Cardiac septum (tissue), 1 donor: ENCODE measurements around the gene PDE10A. TPM values are rescaled to one million over a fixed set of nuclear protein-coding genes. Genes with fewer than 3 reads are reported as not detected.

Source experiments
- DNase-seq: peaks from one replicate; pipeline ENCODE4 v3.0.0-alpha.2; 2020; ENCODE audit warnings: low spot score
- intact Hi-C: fragments of 100-400 bp; cut with DNase I; formaldehyde crosslinking; loops from one replicate; pipeline ENCODE4 v1.14.0; 2022
- total RNA-seq: library from RNA; stranded (reverse); fragmentation: NEBNext Ultra II Directional; extraction: Animal tissue kit (Norgen Biotek cat#: 25700); gene quantifications from one replicate; pipeline ENCODE4 v1.2.1, GENCODE V29; 2021
- donor health status: DM: no; HTN: no; CAD: no.

PDE10A gene
- total RNA-seq, 1 donor from 2014 or later, result 25.1 TPM

DNA sequence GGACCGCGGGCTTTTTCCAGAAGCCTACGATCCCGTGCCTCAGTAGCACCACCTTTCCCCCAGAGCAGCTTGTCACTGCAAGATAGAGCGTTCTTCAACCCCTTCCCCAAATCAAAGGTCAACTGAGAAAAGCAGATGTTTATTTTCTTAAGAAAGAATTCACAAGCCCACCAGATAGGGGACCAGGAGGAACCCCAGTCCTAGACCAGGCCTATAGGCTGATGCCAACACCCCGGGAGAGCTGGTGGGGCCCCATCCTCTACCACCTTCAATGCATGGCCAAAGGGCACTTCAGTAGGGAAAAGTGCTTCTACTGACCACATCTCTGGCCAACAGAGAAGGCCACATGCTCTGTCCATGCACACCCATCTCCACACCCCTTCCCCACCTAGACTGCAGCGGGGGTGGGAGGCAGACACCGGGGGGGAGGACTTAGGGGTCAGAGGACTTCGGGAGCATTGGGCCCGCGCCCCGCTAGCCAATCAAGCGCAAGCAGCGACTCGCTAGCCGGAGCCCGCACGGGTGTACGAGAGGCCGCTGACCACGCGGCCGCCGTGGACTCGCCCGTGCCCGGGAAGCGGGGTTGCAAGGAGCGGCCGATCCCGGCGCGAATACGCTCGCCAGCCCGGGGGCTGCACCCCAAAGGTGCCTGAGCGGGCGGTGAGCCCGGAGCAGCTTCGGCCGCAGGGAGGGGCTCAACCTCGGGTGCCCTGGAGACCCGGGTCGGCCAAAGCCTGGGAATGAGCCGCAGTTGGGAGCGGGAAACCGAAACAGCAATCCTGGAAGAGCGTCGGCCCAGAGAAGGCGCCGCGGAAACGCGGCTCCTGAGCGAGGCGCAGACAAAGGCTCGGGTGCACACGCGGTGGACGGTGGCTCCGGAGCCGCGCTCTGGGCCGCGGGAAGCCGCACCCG, 2.8 kb downstream of the PDE10A start:
- intact Hi-C loops, result loop anchor here (5.0 kb wide), 6 partner anchors 42 to 213 kb away; no protein-coding TSS in a partner anchor
- DNase-seq, result no peak

DNA sequence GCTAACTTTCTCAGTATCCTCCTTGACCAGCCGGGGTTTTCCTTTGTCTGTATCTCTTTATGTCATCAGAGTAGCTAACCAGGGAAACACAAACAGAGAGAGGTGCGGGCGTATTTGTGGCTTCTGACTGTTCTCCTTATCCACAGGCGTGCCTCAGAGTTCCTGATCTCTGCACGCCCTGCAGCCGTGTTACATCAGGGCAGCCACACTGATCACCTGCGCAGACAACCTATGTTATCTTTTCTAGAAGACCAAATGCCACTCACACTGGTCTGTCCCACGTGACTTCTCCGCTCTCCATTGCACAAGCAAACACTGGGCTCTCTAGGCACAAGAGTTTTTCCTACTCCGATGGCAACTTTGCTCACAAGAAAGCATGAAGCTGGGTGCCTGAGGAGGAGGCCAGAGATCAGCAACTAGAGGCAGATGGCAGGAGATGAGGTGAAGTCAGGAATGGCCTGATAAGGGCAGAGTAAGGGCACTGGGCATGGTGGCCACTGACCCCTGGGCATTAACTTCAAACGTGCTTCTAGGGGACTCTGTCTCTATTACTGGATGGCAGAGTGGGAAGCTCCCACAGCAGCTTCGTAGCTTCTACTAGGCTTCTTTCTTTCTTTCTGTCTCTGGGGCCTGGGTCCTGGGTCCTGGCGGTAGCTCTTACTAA, 4.5 kb downstream of the PDE10A start:
- intact Hi-C loops, result no loop called here
- DNase-seq, result no peak

DNA sequence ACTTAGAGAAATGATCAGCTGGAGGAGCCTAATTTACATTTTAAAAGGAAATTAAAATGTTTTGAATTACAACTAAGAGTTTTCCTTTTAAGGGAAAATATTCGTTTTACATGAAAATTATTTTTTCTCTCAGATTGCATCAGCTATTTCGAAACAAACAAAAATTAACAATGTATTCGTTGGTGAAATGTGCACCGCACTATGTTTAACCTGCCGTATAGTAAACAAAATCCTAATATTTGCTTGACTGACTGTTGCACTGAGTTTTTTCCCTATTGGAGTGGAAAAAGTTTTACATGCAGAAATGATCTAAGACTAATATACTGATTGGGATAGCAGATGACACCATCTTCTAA, 5.7 kb downstream of the PDE10A start:
- intact Hi-C loops, result no loop called here
- DNase-seq, result no peak

DNA sequence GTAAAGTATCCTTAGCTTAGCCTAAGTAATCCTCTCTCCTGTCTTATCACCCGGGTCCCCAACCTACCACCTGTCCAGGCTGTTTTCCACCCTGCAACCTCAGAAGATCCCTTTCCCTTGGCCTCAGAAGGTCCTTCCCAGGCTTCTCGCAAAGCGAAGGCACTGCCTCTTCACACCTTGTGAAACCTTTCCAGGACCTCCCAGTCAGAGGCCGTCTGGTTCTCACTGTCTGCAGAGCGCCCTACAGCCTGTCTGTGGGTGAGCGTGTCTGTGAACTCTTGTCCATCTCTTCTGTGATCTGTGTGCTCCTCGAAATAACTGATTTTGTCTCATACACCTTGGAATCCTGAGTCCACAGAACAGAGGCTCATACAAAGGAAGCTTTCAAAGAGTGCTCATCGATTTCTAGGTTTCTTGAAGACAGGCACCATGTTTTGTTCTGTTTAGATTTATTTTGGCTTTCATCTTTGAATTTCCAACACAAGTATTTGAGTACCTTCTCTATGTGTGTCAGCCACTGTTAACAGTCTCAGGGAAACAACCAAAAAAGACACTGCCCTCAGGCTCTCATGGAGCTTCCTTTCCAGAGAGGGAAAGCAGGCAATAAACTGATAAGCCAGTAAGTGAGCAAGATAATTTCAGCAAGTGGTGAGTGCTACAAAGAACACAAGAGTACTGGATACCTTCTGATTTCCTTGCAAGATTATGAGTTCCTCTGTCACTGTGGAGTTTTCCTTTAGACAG, 6.3 kb downstream of the PDE10A start:
- intact Hi-C loops, result no loop called here
- DNase-seq, result no peak

DNA sequence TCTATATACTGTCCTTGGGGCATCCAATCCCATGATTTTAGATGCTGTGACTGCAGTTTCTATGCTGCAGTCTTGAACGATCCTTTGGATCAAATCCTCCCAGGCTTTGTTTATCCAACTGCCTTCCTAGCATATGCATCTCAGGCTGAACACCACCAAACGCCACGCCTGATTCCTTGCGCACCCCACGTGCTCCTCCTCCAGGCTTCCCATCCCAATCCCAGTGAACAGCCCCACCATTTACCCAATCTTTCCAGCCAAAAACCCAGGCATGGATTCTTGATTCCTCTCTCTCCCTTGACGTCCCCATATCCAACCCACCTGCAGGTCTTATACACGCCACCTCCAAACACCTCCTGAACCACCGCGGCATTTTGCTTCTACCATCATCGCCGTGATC, 7.8 kb downstream of the PDE10A start:
- intact Hi-C loops, result no loop called here
- no peak for DNase-seq

DNA sequence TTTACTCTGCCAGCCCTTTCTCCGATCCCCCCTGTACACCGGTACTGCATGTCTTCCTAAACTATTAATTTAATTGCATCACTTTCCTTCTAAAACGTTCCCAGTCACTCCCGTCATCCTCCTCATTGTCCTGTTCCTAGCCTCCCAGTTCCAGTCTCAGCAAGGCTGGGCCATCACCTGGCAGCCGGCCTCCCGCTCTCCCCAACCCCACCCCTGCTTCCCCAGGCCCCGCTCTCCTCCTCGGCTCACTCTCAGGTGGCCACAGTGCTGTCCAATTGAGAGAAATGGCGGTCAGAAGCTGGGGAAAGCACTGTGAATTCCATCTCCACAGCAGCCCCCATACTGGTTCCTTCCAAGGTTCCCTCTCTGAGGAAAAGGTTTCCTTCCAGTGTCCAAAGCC, 8.9 kb downstream of the PDE10A start:
- no peak for DNase-seq
- intact Hi-C loops, result no loop called here

DNA sequence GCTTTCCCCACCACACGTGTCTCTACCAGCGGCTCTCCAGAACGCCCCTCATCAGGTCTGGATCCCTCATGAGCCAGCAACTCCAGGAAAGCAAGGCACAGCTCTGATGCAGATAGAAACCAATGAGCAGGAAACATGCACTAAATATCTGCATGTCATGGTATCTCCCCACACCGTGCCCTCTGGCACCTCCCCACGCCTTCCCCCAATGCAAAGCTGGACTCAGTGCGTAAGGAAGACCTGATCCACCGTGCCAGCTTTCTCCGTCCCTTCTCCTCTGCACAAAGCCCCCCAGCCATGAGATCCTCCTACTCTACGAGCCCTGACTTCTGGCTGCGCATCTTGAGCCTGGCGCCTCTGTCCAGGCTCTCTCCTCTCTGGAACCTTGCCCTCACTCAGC, 9.4 kb downstream of the PDE10A start:
- intact Hi-C loops, result no loop called here
- no peak for DNase-seq

DNA sequence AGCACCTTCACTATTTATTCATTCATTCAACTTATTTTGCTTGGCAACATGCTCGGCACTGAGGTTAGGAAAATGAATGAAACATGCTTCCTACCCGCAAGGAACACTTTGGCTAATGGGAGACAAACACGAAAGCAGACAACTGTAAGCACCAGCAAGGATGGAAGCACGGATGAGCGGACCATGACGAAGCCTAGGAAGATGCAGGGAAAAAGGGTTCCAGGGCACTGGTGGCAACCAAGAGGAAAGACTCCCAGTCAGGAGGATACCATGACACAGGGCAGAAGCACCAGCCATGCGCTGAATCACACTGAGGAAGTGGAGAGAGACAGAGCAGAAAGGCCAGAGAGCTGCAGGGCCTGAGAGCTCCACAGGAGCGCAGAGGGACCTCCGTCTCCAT, 9.8 kb downstream of the PDE10A start:
- DNase-seq, result no peak
- intact Hi-C loops, result no loop called here

DNA sequence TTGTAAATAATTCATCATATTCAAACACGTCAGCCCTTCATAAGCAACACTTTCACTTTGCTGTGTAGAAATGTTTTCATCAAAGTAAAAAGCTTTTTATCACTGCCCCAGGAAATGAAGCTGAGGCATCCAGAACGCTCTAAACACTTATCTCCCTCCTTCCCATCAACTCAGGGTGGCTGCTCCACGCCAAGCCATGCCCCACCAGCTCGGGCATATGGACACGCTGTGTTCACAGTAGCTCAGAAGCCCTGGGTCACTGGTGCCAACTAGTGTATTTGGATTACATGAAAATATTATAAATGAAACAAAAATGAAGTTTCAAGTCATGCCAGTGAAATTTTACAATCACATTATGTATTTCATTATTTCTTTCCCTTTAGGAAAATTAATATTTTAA, 10.3 kb downstream of the PDE10A start:
- intact Hi-C loops, result no loop called here
- DNase-seq, result no peak

DNA sequence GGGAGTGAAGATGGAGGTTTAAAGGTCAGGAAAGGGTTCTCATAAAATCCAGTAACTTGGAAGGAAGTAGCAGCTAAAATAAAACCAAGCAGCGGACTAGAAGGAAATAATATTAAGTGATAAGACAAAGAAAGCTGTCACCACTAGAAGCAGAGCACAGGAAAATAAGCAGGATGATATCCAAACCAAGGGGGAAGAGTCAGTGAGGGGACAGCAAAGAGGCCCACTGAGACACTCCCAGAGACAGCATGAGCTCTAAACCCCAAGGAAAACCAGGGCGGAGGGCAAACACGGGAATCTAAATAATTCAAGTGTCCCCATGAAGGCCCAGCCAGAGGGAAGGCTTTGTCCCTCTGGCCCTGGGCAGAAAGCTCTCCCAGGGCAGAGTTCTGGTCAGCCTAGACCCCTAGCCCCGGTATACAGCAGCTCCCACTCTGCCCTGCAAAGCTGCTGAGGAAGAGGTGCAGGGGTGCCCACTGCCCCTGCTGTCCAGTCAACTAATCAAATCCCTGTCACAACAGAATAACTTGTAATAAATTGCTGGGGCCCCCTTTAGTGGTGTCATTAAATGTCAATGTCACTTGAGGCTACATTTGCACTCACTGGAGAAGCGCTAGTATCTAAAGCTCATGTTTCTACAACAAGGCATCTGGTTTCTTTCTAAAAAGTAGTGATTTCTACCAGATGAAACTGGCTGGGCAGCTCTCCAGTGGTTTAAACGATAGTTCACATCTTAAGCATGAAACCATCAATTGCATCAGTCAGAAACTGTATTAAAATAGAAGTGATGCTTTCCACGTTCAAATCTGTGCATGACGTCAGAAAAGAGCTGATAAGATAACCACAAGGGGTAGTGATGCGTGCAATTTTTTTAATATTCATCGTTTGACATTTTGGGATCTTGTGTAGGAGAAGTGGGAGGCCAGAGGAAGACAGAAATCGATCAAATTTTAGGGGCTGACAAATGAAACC, 13.6 kb downstream of the PDE10A start:
- intact Hi-C loops, result loop anchor here (5.0 kb wide), 1 partner anchor 77 kb away; no protein-coding TSS in a partner anchor
- DNase-seq, result no peak

DNA sequence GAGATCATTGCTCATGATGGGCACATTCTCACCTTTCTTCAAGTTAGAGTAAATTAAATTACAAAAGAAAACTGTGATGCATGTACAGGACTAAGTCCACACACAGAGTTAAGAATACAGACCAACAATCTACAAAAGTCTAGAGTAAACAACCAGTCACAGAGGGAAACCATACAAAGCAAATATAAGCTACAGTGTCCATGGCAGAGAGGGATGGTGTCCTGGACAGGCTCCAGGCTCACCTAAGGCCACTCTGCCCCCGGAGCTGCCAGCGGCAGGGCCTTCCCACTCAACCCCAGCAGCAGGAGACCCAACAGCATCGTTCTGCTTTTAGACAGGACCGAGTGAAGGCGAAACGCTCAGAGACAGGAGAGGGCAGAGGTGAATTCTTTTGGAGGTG, 16.0 kb downstream of the PDE10A start:
- intact Hi-C loops, result loop anchor here (5.0 kb wide), 1 partner anchor 75 kb away; no protein-coding TSS in a partner anchor

DNA sequence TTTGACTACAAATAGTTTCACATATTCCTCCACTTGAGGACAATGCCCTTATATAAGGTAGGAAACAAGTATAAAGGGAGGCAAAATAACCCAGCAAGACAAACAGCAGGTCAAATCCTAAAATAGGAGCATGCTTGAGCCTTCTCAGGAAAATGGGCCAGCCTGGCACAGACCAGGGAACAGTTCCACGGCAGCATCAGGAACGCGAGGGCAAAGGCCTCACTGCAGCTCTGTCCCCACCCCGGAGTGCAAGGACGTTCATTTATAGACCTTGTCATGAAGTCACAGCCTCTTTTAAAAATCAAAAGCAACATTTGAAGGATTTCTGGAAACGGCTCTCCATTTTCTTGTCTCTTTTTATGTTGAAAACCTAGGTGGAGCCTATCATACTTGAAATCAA, 17.1 kb downstream of the PDE10A start:
- intact Hi-C loops, result loop anchor here (5.0 kb wide), 1 partner anchor 74 kb away; no protein-coding TSS in a partner anchor

More for the DNA sequence above, 16.0 kb downstream of the PDE10A start:
- no peak for DNase-seq

DNA sequence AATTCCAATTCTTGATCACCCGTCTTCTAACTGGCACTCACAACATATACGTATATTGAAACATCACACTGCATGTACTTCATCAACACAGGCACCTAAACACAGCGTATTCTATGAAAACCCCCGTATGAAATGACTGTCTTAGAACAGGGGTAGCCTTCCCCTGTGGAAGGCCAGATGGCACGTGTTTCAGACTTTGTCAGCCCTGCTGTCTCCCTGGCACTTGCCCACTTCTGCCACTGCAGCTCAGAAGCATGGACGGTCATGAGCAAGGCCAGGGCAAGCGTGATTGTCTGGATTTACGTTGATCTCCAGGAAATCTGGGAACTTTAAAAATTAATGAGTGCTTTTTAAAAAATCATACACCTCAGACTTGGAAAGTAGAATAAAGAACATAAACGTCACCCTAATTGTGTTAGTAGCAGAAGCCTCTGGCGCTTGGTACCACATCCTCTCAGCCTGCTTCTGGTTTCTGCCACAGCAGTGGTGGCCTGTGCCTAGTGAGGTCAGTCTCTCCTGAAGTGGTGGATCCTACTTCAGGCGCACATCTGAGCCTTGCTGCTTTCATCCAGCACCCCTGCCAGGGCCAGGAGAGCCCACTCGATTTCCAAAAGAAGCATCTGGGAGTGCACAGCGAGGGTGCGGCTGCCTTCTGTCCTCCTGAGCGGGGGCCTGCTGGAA, 18.3 kb downstream of the PDE10A start:
- DNase-seq, result no peak
- intact Hi-C loops, result loop anchor here (5.0 kb wide), 1 partner anchor 72 kb away; no protein-coding TSS in a partner anchor

More for the DNA sequence above, 17.1 kb downstream of the PDE10A start:
- DNase-seq, result no peak

DNA sequence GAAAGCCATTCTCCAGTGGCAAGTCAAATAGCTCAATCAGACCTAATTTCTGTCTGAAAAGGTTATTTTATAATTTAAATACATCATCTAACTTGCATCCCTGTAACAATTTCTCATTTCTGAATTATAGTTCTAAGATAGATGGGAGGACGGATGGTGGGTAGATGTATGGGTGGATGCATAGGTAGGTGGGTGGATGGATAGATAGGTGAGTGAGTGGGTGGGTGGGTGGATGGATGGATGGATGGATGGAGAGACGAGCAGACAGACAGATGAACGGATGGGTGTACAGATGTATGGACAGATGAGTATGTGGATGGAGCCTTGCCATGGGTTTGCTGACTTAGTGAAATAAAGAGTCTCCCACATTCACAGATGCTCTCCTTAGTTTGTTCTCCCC, 20.0 kb downstream of the PDE10A start:
- DNase-seq, result no peak
- intact Hi-C loops, result no loop called here

DNA sequence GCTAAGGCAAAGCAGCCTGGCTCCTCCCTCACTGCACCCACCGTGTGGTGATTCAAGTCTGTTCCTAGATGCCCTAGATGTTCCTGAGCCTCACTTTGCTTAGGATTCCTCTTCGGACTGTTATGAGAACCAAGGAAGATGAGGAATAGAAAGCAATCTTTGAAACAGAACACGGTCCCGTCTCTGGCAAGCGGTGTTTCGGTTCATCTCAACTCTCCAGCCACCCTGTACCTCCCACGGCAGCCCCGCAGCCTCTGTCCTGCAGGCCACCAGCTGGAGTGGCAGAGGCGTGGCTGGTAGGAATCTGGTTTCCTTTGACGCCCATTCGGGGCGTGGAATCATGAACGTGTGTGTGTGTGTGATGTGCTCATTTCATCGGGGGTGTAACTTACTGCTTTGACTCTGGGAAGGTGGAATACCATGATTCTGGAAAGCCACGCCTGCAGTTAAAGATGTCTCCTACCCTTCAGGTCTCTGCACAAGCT, 21.3 kb downstream of the PDE10A start:
- no peak for DNase-seq
- intact Hi-C loops, result no loop called here

DNA sequence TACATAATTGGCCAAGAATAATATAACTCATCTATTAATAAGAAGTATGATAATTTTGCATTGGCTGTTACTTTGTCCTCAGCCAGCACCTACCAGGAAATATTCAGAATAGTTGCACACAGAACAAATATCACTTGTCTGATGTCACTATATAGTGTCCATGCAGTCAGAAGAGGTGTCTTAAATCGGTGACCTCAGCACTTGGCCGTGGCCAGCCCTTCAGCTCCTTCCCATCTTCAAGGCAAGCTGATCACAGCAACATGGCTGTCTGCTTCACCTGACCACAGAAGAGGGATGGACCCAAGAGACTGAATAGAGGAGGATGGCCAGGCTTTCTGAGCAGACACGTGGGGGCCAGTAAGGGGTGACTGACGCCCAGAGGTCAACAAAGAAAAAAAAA, 22.2 kb downstream of the PDE10A start:
- no peak for DNase-seq
- intact Hi-C loops, result no loop called here

DNA sequence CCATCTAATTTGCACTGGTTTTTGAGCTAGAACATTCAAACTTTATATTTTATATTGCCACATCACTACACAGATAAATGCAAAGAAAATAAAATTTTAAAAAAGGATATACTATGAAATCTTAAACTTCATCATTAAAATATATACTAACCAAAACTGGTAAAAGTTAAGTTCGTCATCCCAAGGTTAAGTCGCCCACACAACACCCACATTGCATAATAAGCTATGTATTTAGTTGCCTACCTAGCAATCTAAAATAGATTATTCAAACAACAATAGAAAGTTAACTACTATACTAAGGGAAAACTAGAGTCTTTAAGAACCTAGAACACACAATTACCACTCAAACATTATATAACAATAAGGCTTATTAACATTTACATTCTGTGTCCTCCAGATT, 24.5 kb downstream of the PDE10A start:
- no peak for DNase-seq
- intact Hi-C loops, result no loop called here

DNA sequence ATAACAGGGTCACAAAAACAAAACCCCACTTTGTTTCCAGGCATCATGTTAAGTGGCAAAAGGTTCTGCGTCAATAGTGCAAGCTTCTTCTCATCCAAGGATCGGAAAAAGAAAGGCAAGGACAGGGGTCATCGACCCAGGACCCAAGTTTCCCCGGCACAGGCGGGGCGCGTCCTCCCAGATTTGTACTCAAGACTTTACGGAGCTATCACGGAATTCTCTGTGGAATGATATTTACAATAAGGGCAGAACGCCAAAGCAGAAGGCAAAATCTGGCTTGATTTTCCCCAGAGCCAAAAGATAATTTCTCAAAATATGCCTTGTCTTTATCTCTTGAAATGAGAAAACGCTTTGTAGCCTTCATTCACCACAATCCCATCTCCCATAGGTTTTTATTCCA, 25.5 kb downstream of the PDE10A start:
- intact Hi-C loops, result no loop called here

More for the DNA sequence above, 25.5 kb downstream of the PDE10A start:
- no peak for DNase-seq
